GM12878 (cell line): ENCODE measurements around the gene TRIP4. TPM values are rescaled to one million over a fixed set of nuclear protein-coding genes. Genes with fewer than 3 reads are reported as not detected.

Source experiments
- ATAC-seq: fragments of 200-7000 bp; cut with Tn5 transposase; 3 replicates; pipeline ENCODE4 v1.9.1; 2020; ENCODE audit warnings: mild to moderate bottlenecking, moderate library complexity
- BruUV-seq: library from RNA; stranded (reverse); fragments of 400-500 nt; replicated peaks from 2 replicates; lab custom pipeline; 2021; lab: Mats Ljungman, UMichigan
- CTCF ChIA-PET: fragments of 300-600 bp; sonication (Branson Sonifier 250); formaldehyde crosslinking; extraction: SDS; loops from one replicate; lab custom pipeline; 2021; ENCODE audit warnings: inconsistent platforms; lab: Yijun Ruan, JAX
- POLR2A ChIA-PET: fragments of 350-600 bp; formaldehyde crosslinking; extraction: SDS; loops from one replicate; lab custom pipeline; 2021; ENCODE audit warnings: inconsistent platforms; lab: Charles Lee
- RAD21 ChIA-PET: fragments of 300-600 bp; sonication (Branson Sonifier 250); formaldehyde crosslinking; loops from one replicate; lab custom pipeline; 2023; ENCODE audit warnings: antibody characterized with exemption; ENCODE audit not compliant: unreplicated experiment; lab: Charles Lee
- SMC1A ChIA-PET: fragments of 300-600 bp; sonication (Branson Sonifier 250); formaldehyde crosslinking; loops from one replicate; lab custom pipeline; 2023; ENCODE audit not compliant: unreplicated experiment, uncharacterized antibody; lab: Charles Lee
- DNase-seq: peaks from one replicate; pipeline ENCODE4 v3.0.0-alpha.2; 2011; ENCODE audit warnings: low read depth, low spot score
- FAIRE-seq: peaks from 3 replicates; lab custom pipeline; 2011; peaks lifted over from hg19 to GRCh38; lab: Jason Lieb, UNC
- H2AFZ ChIP-seq: 2 replicates; pipeline ENCODE4 v1.6.0; 2011; ENCODE audit warnings: low read depth, low read length, control low read depth; ENCODE audit not compliant: control insufficient read depth
- H3K27ac ChIP-seq: 2 replicates; pipeline ENCODE4 v1.5.1; 2011; ENCODE audit warnings: control low read depth; ENCODE audit not compliant: control insufficient read depth, insufficient read depth
- H3K27me3 ChIP-seq, 2 experiments: replicated peaks in 1 of 2; 2 replicates each; pipeline versions ENCODE4 v1.6.0 to v1.6.1; 2011; ENCODE audit warnings: low read length in 1 of 2; ENCODE audit not compliant: control insufficient read depth in 2 of 2, insufficient read depth in 2 of 2
- H3K36me3 ChIP-seq, 2 experiments: 2 replicates each; pipeline ENCODE4 v1.5.1; 2011; ENCODE audit warnings: low read length in 1 of 2; ENCODE audit not compliant: control insufficient read depth in 2 of 2, insufficient read depth in 2 of 2
- H3K4me1 ChIP-seq: 2 replicates; pipeline ENCODE4 v1.6.1; 2011; ENCODE audit warnings: mild to moderate bottlenecking, low read length, moderate library complexity, mixed read lengths; ENCODE audit not compliant: control insufficient read depth, insufficient read depth
- H3K4me2 ChIP-seq: 2 replicates; pipeline ENCODE4 v1.6.0; 2011; ENCODE audit warnings: control low read depth; ENCODE audit not compliant: control insufficient read depth, insufficient read depth
- H3K4me3 ChIP-seq: fragments of 200-600 bp; sonication (generic); 2 replicates; pipeline ENCODE4 v1.5.1; 2016
- H3K79me2 ChIP-seq: 2 replicates; pipeline ENCODE4 v1.6.0; 2011; ENCODE audit warnings: low read length; ENCODE audit not compliant: control insufficient read depth, insufficient read depth
- H3K9ac ChIP-seq: 2 replicates; pipeline ENCODE4 v1.8.0; 2011; ENCODE audit warnings: low read length, control low read depth, mixed read lengths; ENCODE audit not compliant: control insufficient read depth, insufficient read depth
- H3K9me3 ChIP-seq: replicated peaks from 3 replicates; pipeline ENCODE4 v1.5.1; 2011; ENCODE audit warnings: mild to moderate bottlenecking, low read length; ENCODE audit not compliant: control insufficient read depth, insufficient read depth
- H4K20me1 ChIP-seq: 2 replicates; pipeline ENCODE4 v1.6.0; 2011; ENCODE audit not compliant: control insufficient read depth, insufficient read depth
- BCL11A ChIP-seq: IDR thresholded peaks from 2 replicates; pipeline ENCODE4 v1.6.1; 2011; ENCODE audit warnings: low read depth, low read length
- CTCF ChIP-seq, 3 experiments: IDR thresholded peaks in 2 of 3; conservative IDR thresholded peaks in 1 of 3; 2 replicates each; pipeline ENCODE4 v1.5.1; 2011; ENCODE audit warnings: low read depth in 3 of 3, low read length in 3 of 3, mild to moderate bottlenecking in 3 of 3, control low read depth in 2 of 3, moderate library complexity in 2 of 3, inconsistent platforms in 1 of 3, mixed read lengths in 1 of 3; ENCODE audit not compliant: control insufficient read depth in 2 of 3, insufficient read depth in 1 of 3; ENCODE audit errors: extremely low read depth in 1 of 3
- EP300 ChIP-seq, 2 experiments: fragments of 150-350 bp in 1 of 2; IDR thresholded peaks; 2 replicates each; pipeline ENCODE4 v1.6.1; 2011 to 2012; ENCODE audit warnings: low read depth in 2 of 2, low read length in 2 of 2, borderline replicate concordance in 1 of 2, improper control_type of control experiment in 1 of 2, inconsistent platforms in 1 of 2; ENCODE audit not compliant: control insufficient read depth in 1 of 2
- ESRRA ChIP-seq: IDR thresholded peaks from 2 replicates; pipeline ENCODE4 v1.6.1; 2012; ENCODE audit warnings: mild to moderate bottlenecking, low read length, improper control_type of control experiment
- IRF3 ChIP-seq: fragments of 450-650 bp; IDR thresholded peaks from 2 replicates; pipeline ENCODE4 v1.6.1; 2014; ENCODE audit warnings: mild to moderate bottlenecking
- LARP7 ChIP-seq: fragments of 450-650 bp; IDR thresholded peaks from 2 replicates; pipeline ENCODE4 v1.6.1; 2017; ENCODE audit warnings: mild to moderate bottlenecking
- MAX ChIP-seq: IDR thresholded peaks from 2 replicates; pipeline ENCODE4 v1.6.1; 2012; ENCODE audit warnings: low read depth, low read length, improper control_type of control experiment
- POLR2A ChIP-seq: IDR thresholded peaks from 2 replicates; pipeline ENCODE4 v1.6.1; 2011; ENCODE audit warnings: low read depth, mild to moderate bottlenecking, low read length
- POLR2AphosphoS2 ChIP-seq: IDR thresholded peaks from 2 replicates; pipeline ENCODE4 v1.6.1; 2011; ENCODE audit warnings: low read depth, mild to moderate bottlenecking, low read length, improper control_type of control experiment, moderate library complexity
- PRDM15 ChIP-seq: fragments of 450-650 bp; formaldehyde crosslinking; IDR thresholded peaks from 2 replicates; pipeline ENCODE4 v1.4.0; 2020; ENCODE audit warnings: mild to moderate bottlenecking, moderate library complexity
- RUNX3 ChIP-seq: IDR thresholded peaks from 2 replicates; pipeline ENCODE4 v1.6.1; 2012; ENCODE audit warnings: low read length, inconsistent platforms
- TCF7 ChIP-seq: IDR thresholded peaks from 2 replicates; pipeline ENCODE4 v1.6.1; 2014; ENCODE audit warnings: antibody characterized with exemption, borderline replicate concordance
- WGBS: methylation state at CpG from one replicate; pipeline ENCODE4 v1.1.6; 2016; ENCODE audit warnings: low lambda C conversion rate; ENCODE audit not compliant: insufficient replicate concordance, insufficient coverage; ENCODE audit errors: missing lambda C conversion rate; 5-methylcytosine and 5-hydroxymethylcytosine counted together
- in situ Hi-C: fragments of 300-500 bp; cut with MboI; formaldehyde crosslinking; loops from 9 replicates; pipeline ENCODE4 v1.14.3; 2018; ENCODE audit warnings: mixed read lengths
- intact Hi-C: fragments of 100-400 bp; cut with micrococcal nuclease; formaldehyde crosslinking; loops from one replicate; pipeline ENCODE4 v1.14.2; 2022; ENCODE audit not compliant: unreplicated experiment
- polyA plus RNA-seq, 11 experiments: library from polyadenylated mRNA; depleted of rRNA in 4 of 11; unstranded in 6 of 11; stranded (reverse) in 5 of 11; fragments of >200 nt; fragmentation: Nextera tagmentation in 4 of 11; fragmentation: Illumina TruSeq in 1 of 11; extraction: Ambion mirVana in 4 of 11; extraction: Trizol in 1 of 11; gene quantifications; 1 replicate in 1 of 11; 2 replicates in 10 of 11; pipeline versions ENCODE4 v1.2.1 to v1.2.3, GENCODE V29; 2011 to 2016; ENCODE audit warnings: inconsistent platforms in 2 of 11, missing spikeins in 2 of 11, low read depth in 1 of 11
- total RNA-seq, 4 experiments: library from RNA; depleted of rRNA in 3 of 4; stranded (reverse); fragments of >200 nt in 3 of 4; fragmentation: Illumina TruSeq in 1 of 4; extraction: Trizol in 1 of 4; gene quantifications; 2 replicates each; pipeline versions ENCODE4 v1.2.1 to v1.2.3, GENCODE V29; 2013 to 2021

TRIP4 gene
- total and polyA plus RNA-seq, 10 of the 15 experiments (the other 5 are each of a cell fraction or from before 2014, with no cell fraction given) = 6.4 to 24.5 (median 20.0) TPM

- TF ChIP-seq CTCF (IDR thresholded peaks at IDR 0.05 in 2 of 3, conservative IDR thresholded peaks at IDR 0.05 in 1 of 3; ENCODE audit: control insufficient read depth in 2 of 3, extremely low read depth in 1 of 3, insufficient read depth in 1 of 3, low read depth in 3 of 3, low read length in 3 of 3) (no peak), BCL11A (no peak), RUNX3 (no peak)
- TF ChIP-seq, all 136 proteins: peak for 0
Observed at GRCh38 chr15:64490598-64491259, 103.1 kb downstream of the TRIP4 start (continued).

- peaks cover 14% of the 10 kb centered on the region for H3K79me2 ChIP-seq
- TSS peak; percentile 28 for BruUV-seq
- ChIA-PET RAD21 (interaction anchor here (1.4 kb wide), 1 partner anchor 16 kb away, joined by 3 read pairs; no protein-coding TSS in a partner anchor), SMC1A (no interaction called here), POLR2A (interaction anchor here (1.5 kb wide), 1 partner anchor 10 kb away, joined by 6 read pairs; no protein-coding TSS in a partner anchor), CTCF (interaction anchor here (2.7 kb wide), 1 partner anchor 10 kb away, joined by 8 read pairs; no protein-coding TSS in a partner anchor)
- intact Hi-C loops = no loop called here
- no peak for FAIRE-seq
- in situ Hi-C loops = no loop called here
- H3K36me3 ChIP-seq = 0 out of 4 replicates have a peak, but pooled peaks cover 0 to 7% of the 10 kb centered on the region in 2 experiments
- no peak overlapping the region for H3K4me2 ChIP-seq
- 100% methylated on average over 2 of the region's 2 CpGs for WGBS
- H3K4me3 ChIP-seq = no peak overlapping the region
- no peak overlapping the region for H2AFZ ChIP-seq
- no peak overlapping the region for H3K9ac ChIP-seq
- DNase-seq = no peak
- no peak overlapping the region for H3K27ac ChIP-seq
- no peaks in the 10 kb centered on the region for H4K20me1 ChIP-seq
- no peaks in the 10 kb centered on the region for H3K27me3 ChIP-seq
- H3K9me3 ChIP-seq = no peaks in the 10 kb centered on the region
- no peaks in the 10 kb centered on the region for H3K4me1 ChIP-seq
- ATAC-seq = no peak
- TF ChIP-seq POLR2AphosphoS2 = no peak
- no peak for TF ChIP-seq PRDM15 (CRISPR knock-in tag)
- TF ChIP-seq ESRRA = no peak
- TF ChIP-seq IRF3 = no peak
- no peak for TF ChIP-seq TCF7
- TF ChIP-seq LARP7 = no peak
- TF ChIP-seq EP300 (IDR thresholded peaks at IDR 0.05; ENCODE audit: borderline replicate concordance in 1 of 2, control insufficient read depth in 1 of 2, low read depth in 2 of 2, low read length in 2 of 2) = no peak
- no peak for TF ChIP-seq POLR2A
- TF ChIP-seq MAX = no peak
Observed at GRCh38 chr15:64493641-64494040, 106.0 kb downstream of the TRIP4 start.
